Body of pancreas (tissue), 4 donors: ENCODE data around the gene S100A4. TPM values are rescaled to one million over a fixed set of nuclear protein-coding genes. Genes with fewer than 3 reads are reported as not detected.
"Not testable (repeated sequence)": the region's sequence is repeated elsewhere in the genome, so short reads cannot be mapped to it uniquely, and the experiment has no call there.

Source experiments
- ATAC-seq: fragments of 150-250 bp; one replicate; pipeline ENCODE4 v1.9.1; 2016
- DNase-seq, 4 donors: peaks; one replicate each; pipeline ENCODE4 v3.0.0-alpha.2; 2019
- H3K27ac ChIP-seq, 4 donors: fragments of 200-600 bp; sonication (generic); 1 replicate in 3 of 4; 2 replicates in 1 of 4; pipeline versions ENCODE4 v1.5.1 to v1.6.1; 2016 to 2019; ENCODE audit warnings: mild to moderate bottlenecking in 1 of 4, mixed read lengths in 1 of 4, moderate library complexity in 1 of 4
- H3K27me3 ChIP-seq, 2 donors: fragments of 200-600 bp; sonication (generic); one replicate each; pipeline ENCODE4 v1.6.0; 2016; ENCODE audit warnings: mild to moderate bottlenecking in 1 of 2
- H3K36me3 ChIP-seq, 2 donors: fragments of 200-600 bp; sonication (generic); replicated peaks in 1 of 2; 2 replicates each; pipeline ENCODE4 v1.5.1; 2016; ENCODE audit warnings: low read depth in 2 of 2; ENCODE audit not compliant: insufficient read depth in 1 of 2
- H3K4me1 ChIP-seq: fragments of 200-600 bp; sonication (generic); one replicate; pipeline ENCODE4 v1.6.0; 2016
- H3K4me3 ChIP-seq, 2 donors: fragments of 200-600 bp; sonication (generic); 1 replicate in 1 of 2; 2 replicates in 1 of 2; pipeline ENCODE4 v1.5.1; 2016 to 2019
- H3K9me3 ChIP-seq, 3 donors: fragments of 200-600 bp; sonication (generic); 1 replicate in 2 of 3; 2 replicates in 1 of 3; pipeline ENCODE4 v1.5.1; 2016
- CTCF ChIP-seq, 7 experiments: fragments of 450-650 bp in 4 of 7; fragments of 200-600 bp in 3 of 7; sonication (generic) in 3 of 7; IDR thresholded peaks; one replicate each; pipeline ENCODE4 v1.5.1; 2016 to 2019; ENCODE audit warnings: antibody characterized with exemption in 7 of 7
- POLR2A ChIP-seq, 3 donors: fragments of 450-650 bp; IDR thresholded peaks; one replicate each; pipeline ENCODE4 v1.6.1; 2016; ENCODE audit warnings: antibody characterized with exemption in 3 of 3, mild to moderate bottlenecking in 2 of 3
- WGBS, 2 donors: methylation state at CpG; one replicate each; pipeline ENCODE4 v1.1.5; 2017; 5-methylcytosine and 5-hydroxymethylcytosine counted together
- intact Hi-C: fragments of 100-400 bp; cut with DNase I; formaldehyde crosslinking; loops from one replicate; pipeline ENCODE4 v1.15.1; 2023
- total RNA-seq, 2 donors: library from RNA; depleted of rRNA; stranded (reverse); fragments of >200 nt; gene quantifications; one replicate each; pipeline ENCODE4 v1.1.0, GENCODE V29; 2016

The S100A4 gene
- total RNA-seq, 2 donors from 2014 or later, result 49.5 to 81.7 TPM

DNA sequence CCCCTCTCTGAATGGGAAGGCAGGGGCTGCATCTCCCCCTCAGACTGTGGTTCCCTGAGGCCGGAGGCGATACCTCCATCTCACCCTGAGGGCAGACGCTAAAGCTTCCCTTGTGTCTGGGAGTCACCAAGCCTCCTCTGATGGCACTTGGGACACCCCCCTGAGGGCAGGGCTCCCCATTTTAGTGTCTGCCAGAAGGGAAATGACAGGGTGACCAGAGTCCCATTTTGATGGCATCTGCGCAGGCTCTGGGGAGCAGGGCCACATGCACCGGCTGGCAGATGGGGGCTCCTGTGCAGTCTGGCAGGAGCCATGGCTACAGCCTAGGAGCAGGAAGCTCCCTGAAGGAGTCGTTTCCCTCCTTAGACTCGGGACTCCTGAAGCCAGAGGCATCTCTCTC is 18.4 kb upstream of the S100A4 start:
- DNase-seq (no peak), ATAC-seq (no peak)
- Histone ChIP-seq H3K27me3 (no peaks in the 10 kb centered on the region), H3K4me3 (no peak overlapping the region), H3K27ac (no peak overlapping the region), H3K9me3 (no peaks in the 10 kb centered on the region), H3K4me1 (peaks cover 33% of the 10 kb centered on the region), H3K36me3 (no peaks in the 10 kb centered on the region)
- intact Hi-C loops, result no loop called here
- TF ChIP-seq POLR2A (IDR thresholded peaks at IDR 0.05) (no peak), CTCF (IDR thresholded peaks at IDR 0.05) (no peak)
- WGBS, 2 donors, result 93% methylated on average over 7 of the region's 7 CpGs; no CpG with 5 or more reads in 1 of the 2 donors

GRCh38 chr1:153563483-153563901 is 17.9 kb upstream of the S100A4 start:
- Histone ChIP-seq H3K27ac (no peak overlapping the region), H3K27me3 (no peaks in the 10 kb centered on the region), H3K36me3 (no peaks in the 10 kb centered on the region), H3K4me3 (no peak overlapping the region), H3K9me3 (no peaks in the 10 kb centered on the region), H3K4me1 (peaks cover 29% of the 10 kb centered on the region)
- DNase-seq (no peak), ATAC-seq (no peak)
- TF ChIP-seq CTCF (IDR thresholded peaks at IDR 0.05) (no peak), POLR2A (IDR thresholded peaks at IDR 0.05) (no peak)
- intact Hi-C loops, result no loop called here
- WGBS, 2 donors, result 73 to 81% methylated on average over 6 of the region's 6 CpGs

- DNase-seq, ATAC-seq, H3K36me3 ChIP-seq, H3K4me3 ChIP-seq, H3K27ac ChIP-seq, H3K27me3 ChIP-seq, H3K9me3 ChIP-seq, intact Hi-C loops: not testable (repeated sequence)
- H3K4me1 ChIP-seq, result peaks cover 16% of the 10 kb centered on the region
- 85 to 89% methylated on average over 3 of the region's 3 CpGs for WGBS, 2 donors
Observed at GRCh38 chr1:153562021-153562420, 16.4 kb upstream of the S100A4 start.

GRCh38 chr1:153561466-153561985 is 15.9 kb upstream of the S100A4 start:
- TF ChIP-seq POLR2A (IDR thresholded peaks at IDR 0.05) (no peak), CTCF (IDR thresholded peaks at IDR 0.05) (no peak)
- peaks cover 11% of the 10 kb centered on the region for H3K4me1 ChIP-seq
- 86 to 91% methylated on average over 3 of the region's 3 CpGs for WGBS, 2 donors
- H3K27me3 ChIP-seq, result no peaks in the 10 kb centered on the region
- H3K36me3 ChIP-seq, result no peaks in the 10 kb centered on the region
- H3K9me3 ChIP-seq, result no peaks in the 10 kb centered on the region
- no peak overlapping the region for H3K4me3 ChIP-seq
- DNase-seq (no peak), ATAC-seq (no peak)
- intact Hi-C loops, result no loop called here
- H3K27ac ChIP-seq, result no peak overlapping the region

DNA sequence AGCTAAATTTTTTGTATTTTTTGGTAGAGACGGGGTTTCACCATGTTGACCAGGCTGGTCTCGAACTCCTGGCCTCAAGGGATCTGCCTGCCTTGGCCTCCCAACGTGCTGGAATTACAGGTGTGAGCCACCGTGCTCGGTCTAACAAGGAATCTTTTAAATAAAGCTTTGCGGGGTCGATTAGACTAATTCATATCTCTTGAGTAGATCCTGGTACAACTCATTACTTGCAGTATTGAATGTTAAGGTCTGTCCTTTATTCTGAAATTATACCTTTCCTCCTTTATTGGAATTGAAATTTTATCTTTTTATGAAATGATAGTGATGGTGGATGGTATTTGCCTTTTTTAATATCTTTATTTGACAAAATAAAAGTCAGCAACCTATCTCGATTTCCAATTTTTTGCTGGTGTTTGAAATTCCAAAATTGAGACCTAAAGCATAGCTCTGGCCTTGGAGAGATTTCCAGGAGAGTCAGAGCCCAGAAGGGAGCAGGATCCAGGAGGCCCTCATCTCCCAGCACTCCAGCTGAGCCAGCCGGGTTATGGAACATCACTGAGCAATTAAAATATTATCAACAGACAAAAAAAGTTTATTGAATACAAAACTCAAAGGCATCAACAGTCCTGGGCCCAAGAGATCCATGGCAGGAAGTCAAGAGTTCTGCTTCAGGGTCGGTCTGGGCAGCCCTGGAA is 15.3 kb upstream of the S100A4 start:
- no peak overlapping the region for H3K27ac ChIP-seq
- ATAC-seq, result no peak
- no peak for DNase-seq
- intact Hi-C loops, result no loop called here
- no peaks in the 10 kb centered on the region for H3K9me3 ChIP-seq
- TF ChIP-seq POLR2A (IDR thresholded peaks at IDR 0.05) (no peak), CTCF (IDR thresholded peaks at IDR 0.05) (no peak)
- no peaks in the 10 kb centered on the region for H3K36me3 ChIP-seq
- H3K27me3 ChIP-seq, result no peaks in the 10 kb centered on the region
- H3K4me3 ChIP-seq, result no peak overlapping the region
- WGBS, 2 donors, result 83 to 84% methylated on average over 10 of the region's 10 CpGs
- H3K4me1 ChIP-seq, result peaks cover 6% of the 10 kb centered on the region
